Coronary artery (tissue), 2 donors: Measurements from ENCODE around the gene GNAS-AS1.
A peak's percentile ranks its signal among the peaks of the same experiment; 100 is the strongest.

Experiments used
- DNase-seq: peaks from one replicate; pipeline ENCODE4 v3.0.0-alpha.2; 2017; ENCODE audit warnings: low spot score
- H3K27ac ChIP-seq, 2 donors: fragments of 200-600 bp; sonication (generic); one replicate each; pipeline ENCODE4 v1.5.1; 2016 to 2019
- H3K4me3 ChIP-seq: fragments of 200-600 bp; sonication (generic); 2 replicates; pipeline ENCODE4 v1.5.1; 2016; ENCODE audit warnings: mild to moderate bottlenecking, moderate library complexity
- TF ChIP-seq, protein P1 (sequence below): fragments of 200-600 bp; sonication (generic); IDR thresholded peaks from one replicate; pipeline ENCODE4 v1.5.1; 2019; ENCODE audit warnings: antibody characterized with exemption

Gene GNAS-AS1

DNA sequence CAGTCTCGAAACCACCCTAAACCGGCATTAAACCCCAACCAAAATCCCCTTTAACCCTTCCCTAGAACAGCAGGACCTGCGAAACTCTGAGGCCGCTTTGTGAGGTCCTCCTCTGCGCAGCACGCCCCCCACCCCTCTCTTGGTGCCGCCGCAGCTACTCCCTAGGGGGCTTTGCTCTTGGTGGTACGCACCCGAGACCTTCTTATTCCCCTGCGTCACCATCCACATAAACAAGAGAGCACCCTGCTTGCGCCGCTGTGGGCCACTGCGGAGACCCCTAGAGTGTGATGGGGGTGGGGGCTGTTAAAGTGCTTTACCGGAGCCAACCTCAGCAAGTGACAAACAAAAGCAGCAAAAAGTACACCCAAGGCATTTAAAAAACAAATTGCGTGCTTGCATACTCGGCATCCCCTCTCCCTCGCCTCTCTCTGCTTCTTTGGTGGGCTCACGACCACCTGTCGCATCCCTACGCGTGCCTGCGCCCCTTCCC, 1.3 kb upstream of the GNAS-AS1 start:
- H3K4me3 ChIP-seq, result peak overlapping the region; percentile 70
- DNase-seq, result no peak
- TF ChIP-seq, protein P1, sequence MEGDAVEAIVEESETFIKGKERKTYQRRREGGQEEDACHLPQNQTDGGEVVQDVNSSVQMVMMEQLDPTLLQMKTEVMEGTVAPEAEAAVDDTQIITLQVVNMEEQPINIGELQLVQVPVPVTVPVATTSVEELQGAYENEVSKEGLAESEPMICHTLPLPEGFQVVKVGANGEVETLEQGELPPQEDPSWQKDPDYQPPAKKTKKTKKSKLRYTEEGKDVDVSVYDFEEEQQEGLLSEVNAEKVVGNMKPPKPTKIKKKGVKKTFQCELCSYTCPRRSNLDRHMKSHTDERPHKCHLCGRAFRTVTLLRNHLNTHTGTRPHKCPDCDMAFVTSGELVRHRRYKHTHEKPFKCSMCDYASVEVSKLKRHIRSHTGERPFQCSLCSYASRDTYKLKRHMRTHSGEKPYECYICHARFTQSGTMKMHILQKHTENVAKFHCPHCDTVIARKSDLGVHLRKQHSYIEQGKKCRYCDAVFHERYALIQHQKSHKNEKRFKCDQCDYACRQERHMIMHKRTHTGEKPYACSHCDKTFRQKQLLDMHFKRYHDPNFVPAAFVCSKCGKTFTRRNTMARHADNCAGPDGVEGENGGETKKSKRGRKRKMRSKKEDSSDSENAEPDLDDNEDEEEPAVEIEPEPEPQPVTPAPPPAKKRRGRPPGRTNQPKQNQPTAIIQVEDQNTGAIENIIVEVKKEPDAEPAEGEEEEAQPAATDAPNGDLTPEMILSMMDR, result no peak
- no peak overlapping the region for H3K27ac ChIP-seq

- Histone ChIP-seq H3K27ac (no peak overlapping the region), H3K4me3 (peak overlapping the region; percentile 70)
- TF ChIP-seq, protein P1, result no peak
- DNase-seq, result no peak
These were observed 693 bp upstream of the GNAS-AS1 start for GRCh38 chr20:58851221-58851968.

DNA sequence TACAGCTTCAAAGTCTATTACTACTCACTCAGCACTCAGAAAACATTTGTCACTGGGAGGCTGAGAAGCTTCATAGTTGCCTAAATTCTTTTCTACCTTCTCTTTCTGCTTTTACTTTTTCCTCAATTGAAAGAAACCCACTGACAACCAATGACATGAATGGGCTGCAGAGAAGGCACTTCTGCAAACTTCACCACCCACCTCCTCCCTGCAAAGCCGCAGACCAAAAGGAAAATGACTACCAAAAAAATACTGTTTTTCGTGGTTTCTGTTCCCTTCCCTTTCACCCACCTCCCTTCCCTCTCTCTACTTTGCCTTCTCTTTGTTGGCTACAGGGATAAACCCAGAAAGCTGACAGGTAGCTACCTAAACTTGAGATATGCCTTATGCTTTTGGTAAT, 3.2 kb downstream of the GNAS-AS1 start:
- DNase-seq, result no peak

DNA sequence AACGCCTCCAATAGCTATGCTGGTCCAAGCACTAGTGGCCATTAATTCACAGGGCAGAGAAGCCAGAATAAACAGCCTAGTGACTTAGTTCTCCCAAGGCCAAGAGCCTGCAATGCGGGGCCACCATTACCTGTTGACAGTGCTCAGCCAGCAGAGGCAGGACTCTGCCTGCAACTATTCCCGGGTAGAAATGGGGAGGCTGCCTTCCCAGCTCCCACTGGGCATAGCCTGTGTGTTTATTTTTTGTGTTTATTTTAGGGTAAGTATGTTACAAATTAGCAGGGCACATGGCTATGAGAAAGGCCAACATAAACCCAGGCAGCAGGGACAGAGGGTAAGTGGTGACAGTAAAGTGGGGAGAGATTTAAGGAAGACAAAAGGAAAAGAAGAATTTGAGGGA, 5.0 kb downstream of the GNAS-AS1 start:
- DNase-seq, result no peak
- TF ChIP-seq, protein P1, result no peak
- Histone ChIP-seq H3K4me3 (no peak overlapping the region), H3K27ac (no peak overlapping the region)

More for the DNA sequence above, 3.2 kb downstream of the GNAS-AS1 start:
- H3K27ac ChIP-seq, result no peak overlapping the region
- no peak overlapping the region for H3K4me3 ChIP-seq
- TF ChIP-seq, protein P1, result no peak

DNA sequence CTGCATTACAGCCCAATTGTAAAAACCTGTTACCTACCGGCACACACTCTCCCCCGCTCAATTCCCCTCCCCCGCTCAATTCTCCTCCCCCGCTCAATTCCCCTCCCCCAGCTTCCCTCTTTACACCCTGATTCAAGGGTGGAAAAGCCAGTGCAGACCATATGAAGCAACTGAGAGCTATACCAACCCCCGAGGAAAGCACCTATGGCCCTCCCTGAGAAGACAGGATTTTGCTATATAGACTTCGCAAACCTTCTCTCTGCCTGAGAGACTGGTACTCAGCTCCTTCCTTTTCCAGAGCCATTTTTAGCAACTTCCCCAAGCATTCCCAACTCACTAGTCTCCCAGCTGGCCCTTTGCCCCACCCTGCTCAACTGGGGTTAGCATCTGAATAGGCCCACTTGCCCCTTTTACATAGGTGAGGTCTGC, 7.6 kb downstream of the GNAS-AS1 start:
- no peak overlapping the region for H3K4me3 ChIP-seq
- TF ChIP-seq, protein P1, result no peak
- no peak for DNase-seq
- no peak overlapping the region for H3K27ac ChIP-seq

GRCh38 chr20:58842276-58842675, 8.4 kb downstream of the GNAS-AS1 start:
- TF ChIP-seq, protein P1, result no peak
- Histone ChIP-seq H3K4me3 (no peak overlapping the region), H3K27ac (no peak overlapping the region)
- no peak for DNase-seq
